Muscle of arm (tissue), 12 donors: ENCODE measurements around the gene ITGB3. TPM values are rescaled to one million over a fixed set of nuclear protein-coding genes. Genes with fewer than 3 reads are reported as not detected.

Source experiments
- DNase-seq: peaks from one replicate; pipeline ENCODE4 v3.0.0-alpha.2; 2013
- polyA plus RNA-seq, 12 donors: library from polyadenylated mRNA; unstranded; fragments of 120-200 nt; gene quantifications; one replicate each; pipeline ENCODE4 v1.2.1, GENCODE V29; 2013; ENCODE audit not compliant: insufficient read length in 12 of 12

ITGB3 gene
- polyA plus RNA-seq, 12 donors: 10.6 to 17.7 (median 14.0) TPM; not detected in 1

DNA sequence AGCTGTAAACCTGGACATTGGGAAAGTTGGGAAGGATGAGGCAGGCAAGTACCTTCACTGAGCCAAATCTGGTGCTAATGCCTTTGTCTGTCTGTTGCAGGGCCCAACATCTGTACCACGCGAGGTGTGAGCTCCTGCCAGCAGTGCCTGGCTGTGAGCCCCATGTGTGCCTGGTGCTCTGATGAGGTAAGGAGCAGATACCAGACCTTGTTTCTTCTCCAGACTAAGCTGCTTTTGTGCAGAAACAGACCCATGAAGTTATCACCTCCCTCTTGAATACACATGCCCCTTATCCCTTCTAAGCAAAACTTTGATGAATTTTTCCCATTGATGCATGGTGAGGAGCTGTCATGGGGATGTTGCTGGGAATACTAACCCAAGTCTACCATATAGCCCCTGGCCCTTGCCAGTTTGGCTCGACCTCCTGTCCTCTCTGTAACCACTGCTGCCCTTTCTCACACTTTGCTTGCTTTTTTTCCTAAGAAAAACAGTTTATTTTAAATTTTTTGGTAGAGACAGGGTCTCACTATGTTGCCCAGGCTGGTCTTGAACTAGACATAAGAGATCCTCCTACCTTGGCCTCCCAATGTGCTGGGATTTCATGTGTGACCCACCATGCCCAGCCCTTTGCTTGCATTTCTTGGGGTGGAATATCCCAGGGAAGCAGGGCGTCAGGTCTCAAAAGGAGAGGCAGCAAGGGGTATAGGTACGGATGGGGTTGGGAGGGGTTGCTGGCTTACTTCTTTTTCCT lies 20.9 kb downstream of the ITGB3 start:
- no peak for DNase-seq

- peak; percentile 94 for DNase-seq
Measured at GRCh38 chr17:47275245-47275984, 21.8 kb downstream of the ITGB3 start.

DNA sequence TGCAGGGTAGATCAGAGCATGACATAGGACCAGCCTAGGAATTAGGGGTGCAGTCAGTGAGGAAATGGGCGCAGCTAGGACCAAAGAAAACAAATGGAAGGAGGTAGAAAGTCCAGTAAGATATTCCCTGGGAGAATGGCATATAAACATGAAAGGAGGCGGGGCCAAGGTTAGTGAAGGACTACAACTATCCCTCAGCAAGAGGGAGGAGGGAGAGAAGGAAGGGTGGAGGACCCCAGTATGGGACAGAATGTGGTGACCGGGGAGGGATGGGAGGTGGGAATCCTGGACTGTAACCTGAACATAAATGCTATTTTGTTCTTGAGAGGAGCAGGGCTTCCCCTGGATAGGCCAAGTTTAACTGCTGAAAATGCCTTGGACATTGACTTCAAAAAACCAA lies 22.8 kb downstream of the ITGB3 start:
- DNase-seq: no peak

DNA sequence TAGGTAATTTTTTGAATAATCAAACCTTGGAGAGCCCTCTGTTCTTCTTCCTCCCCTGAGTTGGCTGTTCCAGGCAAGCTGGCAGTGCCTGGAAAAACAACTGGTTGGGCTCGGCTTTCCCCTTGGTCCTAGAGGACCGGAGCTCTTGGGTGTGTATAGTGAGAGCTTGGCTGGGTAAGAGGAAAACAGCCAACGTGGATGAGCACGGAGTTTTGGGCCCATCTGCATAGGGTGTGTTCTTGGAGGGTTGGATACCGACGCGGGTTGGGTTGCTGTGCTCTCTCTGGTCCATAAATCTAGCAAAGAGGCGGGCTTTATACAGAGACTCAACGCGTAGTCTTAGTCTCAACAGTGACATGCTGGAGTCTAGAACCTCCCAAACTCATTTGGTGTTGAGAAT lies 23.2 kb downstream of the ITGB3 start:
- peak; percentile 84 for DNase-seq

DNA sequence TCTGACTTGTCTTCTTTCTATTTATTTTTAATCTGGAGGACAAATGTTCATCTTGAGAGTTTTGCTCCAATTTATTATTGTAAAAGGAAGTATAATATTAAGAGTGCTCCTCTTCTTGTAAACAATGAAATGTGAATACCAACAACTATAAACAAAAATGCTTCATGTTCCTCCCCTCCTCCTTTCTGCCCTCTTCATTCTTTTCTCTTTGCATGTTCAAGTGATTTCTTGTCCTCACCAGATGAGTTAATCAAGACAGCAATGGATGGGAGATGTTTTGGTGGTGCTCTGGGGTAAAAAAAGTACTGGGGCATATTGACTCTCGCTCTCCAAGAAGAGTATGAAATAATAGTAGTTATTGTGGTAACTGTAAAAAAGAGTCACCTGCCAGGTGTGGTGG lies 24.3 kb downstream of the ITGB3 start:
- no peak for DNase-seq

- no peak for DNase-seq
Measured at GRCh38 chr17:47278561-47278960, 24.9 kb downstream of the ITGB3 start.

DNA sequence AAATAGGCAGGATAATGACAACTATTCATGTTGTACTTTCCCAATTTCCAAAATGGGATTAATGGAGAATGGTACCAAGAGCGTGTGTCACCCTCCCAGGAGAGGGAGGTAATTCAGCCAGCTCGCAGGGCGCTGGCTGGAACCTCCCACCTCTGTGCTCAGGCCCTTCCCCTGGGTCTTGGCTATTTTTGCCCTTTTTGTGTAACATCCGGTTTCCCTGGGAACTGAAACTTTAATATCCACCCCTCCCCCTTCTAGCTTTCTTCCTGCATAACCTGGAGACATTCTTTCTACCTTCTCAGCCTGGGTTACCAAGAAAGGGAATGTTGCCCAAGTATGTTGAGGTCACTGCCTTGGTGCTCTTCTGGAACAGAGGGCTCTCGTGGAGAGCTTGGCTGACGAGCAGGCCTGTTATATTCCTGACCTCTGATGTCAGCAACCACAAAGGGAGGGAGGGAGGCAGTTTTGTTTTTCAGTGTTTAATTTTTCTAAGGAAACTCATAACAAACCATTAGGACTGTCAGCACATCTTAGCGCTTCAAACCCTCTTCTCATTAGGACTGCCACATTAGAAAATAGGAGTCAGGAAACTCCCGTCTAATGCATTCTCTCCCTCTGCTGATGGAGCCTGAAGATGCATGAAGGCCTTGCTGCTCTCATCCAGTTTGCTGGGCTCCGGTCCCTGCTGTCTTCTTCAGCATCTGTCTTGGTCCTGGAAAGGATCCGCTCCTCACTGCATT lies 25.6 kb downstream of the ITGB3 start:
- peak; percentile 45 for DNase-seq

DNA sequence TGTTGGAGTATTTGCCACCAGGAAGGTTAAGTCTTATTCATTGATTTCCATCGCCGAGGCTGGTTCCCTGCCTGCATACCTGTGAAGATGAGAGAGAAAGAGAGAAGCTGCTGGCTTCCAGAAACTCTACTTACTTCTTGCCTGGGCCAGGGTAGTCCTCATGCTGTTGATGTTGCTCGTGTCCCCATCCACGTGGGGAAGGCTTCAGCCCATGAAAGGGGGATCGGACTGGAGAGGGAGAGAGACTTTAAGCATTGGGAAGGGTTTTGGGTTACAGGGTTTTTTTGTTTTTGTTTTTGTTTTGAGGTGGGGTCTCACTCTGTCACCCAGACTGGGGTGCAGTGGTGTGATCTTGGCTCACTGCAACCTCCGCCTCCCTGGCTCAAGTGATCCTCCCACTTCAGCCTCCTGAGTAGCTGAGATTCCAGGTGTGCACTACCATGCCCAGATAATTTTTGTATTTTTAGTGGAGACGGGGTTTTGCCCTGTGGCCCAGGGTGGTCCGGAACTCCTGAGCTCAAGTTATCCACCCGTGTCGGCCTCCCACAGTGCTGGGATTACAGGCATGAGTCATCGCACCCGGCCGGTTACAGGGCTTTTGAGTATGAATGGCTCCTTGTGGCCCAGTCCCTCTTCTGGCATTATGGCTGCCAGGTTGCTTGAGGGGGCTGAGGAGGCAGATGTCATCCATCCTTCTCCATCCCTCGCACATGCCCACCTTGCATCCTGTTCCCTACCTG lies 26.6 kb downstream of the ITGB3 start:
- DNase-seq: no peak

DNA sequence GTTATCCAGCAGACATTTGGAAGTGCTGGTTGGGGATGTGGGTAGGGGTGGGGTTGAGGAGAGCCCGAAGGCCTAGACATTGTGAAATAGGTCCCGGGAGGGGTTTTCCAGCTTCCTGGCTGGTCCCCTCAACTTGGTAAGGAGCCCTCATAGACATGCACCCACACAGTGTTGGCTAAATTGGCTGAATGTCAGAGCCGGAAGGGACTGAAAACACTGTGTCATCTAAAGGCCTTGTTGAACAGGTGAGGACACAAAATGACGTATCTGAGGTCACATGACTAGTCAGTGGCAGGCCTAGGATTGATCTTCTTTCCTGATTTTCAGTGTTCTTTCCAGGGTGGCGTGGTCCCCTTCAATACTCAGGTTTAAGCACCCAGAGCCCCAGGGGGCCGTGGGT lies 27.6 kb downstream of the ITGB3 start:
- no peak for DNase-seq

- no peak for DNase-seq
Measured at GRCh38 chr17:47285003-47285402, 31.4 kb downstream of the ITGB3 start.

DNA sequence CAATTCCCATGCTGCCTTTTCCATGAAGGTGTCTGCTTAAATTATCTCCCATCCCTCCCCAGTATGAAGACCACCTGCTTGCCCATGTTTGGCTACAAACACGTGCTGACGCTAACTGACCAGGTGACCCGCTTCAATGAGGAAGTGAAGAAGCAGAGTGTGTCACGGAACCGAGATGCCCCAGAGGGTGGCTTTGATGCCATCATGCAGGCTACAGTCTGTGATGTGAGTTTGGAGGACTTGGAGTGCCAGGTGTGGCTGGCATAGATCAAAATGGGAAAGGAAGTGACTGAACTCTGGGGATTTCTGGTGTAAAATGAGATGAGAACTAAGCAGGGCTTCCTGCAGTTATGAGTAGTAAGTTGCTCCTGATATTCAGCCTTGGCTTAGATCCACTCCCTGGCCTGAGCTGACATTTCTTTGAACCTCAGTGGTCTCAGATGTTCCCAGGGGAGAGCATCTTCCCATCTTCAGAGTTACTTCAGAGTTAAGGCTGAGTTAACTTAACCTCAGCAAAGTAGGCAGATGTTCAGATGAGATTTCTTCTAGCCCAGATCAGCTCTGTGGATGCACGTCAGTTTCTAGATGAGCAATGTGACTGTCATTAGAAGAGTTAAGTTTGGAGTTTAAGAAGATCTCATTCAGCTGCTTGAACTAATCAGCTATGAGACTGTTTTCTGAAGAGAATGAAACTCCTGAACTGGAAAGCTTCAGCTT lies 32.7 kb downstream of the ITGB3 start:
- no peak for DNase-seq

- no peak for DNase-seq
Measured at GRCh38 chr17:47287068-47287467, 33.4 kb downstream of the ITGB3 start.

DNA sequence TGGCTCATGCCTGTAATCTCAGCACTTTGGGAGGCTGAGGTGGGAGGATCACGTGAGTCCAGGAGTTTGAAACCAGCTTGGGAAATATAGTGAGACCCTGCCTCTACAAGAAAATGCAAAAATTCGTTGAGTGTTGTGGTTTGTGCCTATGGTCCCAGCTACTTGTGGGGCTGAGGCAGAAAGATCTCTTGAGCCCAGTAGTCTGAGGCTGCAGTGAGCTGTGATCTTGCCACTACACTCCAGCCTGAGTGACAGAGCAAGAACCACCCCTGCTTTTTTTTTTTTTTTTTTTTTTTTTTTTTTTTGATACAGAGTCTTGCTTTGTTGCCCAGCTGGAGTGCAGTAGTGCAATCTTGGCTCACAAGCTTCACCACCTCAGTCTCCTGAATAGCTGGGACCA lies 34.0 kb downstream of the ITGB3 start:
- DNase-seq: no peak

GRCh38 chr17:47288531-47289116 lies 35.0 kb downstream of the ITGB3 start:
- no peak for DNase-seq

DNA sequence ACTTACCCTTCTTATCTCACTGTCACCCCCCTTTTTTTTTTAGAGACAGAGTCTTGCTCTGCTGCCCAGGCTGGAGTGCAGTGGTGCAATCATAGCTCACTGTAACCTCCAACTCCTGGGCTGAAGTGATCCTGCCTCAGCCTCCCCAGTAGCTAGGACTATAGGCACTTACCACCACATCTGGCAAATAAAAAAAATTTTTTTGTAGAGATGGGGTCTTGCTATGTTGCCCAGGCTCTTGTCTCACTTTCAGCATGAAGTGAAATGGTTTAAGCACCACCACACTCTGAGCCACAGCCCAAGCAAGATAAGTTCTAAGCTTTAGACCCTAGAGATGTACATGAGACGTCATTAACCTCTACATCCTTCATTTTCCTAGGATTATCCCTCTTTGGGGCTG lies 35.7 kb downstream of the ITGB3 start:
- DNase-seq: no peak

DNA sequence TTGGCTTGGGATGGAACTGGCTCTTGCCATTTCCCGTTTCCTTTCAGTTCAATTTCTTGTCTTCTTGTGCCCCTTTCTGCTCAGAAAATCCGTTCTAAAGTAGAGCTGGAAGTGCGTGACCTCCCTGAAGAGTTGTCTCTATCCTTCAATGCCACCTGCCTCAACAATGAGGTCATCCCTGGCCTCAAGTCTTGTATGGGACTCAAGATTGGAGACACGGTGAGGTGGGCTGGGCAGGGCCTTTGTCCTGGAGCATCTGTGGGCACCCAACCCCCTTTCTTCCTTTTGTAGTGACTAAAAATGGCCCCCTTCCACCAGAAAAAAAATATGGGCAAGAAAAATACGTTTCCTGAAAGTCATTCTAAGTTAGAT lies 37.2 kb downstream of the ITGB3 start:
- no peak for DNase-seq

DNA sequence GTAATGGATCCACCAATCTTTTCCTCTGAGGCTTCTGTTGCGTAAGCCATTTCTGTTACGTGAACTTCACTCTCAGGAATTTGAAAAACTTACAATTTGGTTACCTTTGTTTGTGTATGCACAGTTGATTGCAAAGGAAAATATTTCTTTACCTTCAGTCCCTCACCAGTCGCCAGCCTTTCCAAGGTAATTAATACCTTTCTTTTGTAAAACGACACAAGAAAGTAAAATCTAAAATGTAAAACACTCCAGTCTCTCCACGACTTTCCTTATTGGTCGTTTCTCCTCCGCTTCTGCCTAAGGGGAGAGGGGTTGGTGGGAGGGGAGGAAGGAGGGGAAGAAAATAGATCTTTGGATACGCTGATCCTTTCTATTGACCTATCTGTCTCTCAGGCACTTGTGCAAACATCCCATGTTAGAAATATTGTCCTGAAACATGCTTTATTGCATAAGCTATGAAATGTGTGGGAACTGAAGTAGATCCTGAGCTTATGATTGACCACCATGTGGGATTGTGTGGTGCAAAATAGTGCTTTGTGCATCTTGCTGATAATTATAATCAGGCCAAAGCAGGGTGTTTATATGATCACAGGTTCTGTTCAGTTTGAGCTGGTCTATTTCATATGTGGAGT lies 37.7 kb downstream of the ITGB3 start:
- DNase-seq: no peak

- no peak for DNase-seq
Measured at GRCh38 chr17:47292206-47292605, 38.6 kb downstream of the ITGB3 start.

GRCh38 chr17:47295037-47295873 lies 41.6 kb downstream of the ITGB3 start:
- DNase-seq: no peak

DNA sequence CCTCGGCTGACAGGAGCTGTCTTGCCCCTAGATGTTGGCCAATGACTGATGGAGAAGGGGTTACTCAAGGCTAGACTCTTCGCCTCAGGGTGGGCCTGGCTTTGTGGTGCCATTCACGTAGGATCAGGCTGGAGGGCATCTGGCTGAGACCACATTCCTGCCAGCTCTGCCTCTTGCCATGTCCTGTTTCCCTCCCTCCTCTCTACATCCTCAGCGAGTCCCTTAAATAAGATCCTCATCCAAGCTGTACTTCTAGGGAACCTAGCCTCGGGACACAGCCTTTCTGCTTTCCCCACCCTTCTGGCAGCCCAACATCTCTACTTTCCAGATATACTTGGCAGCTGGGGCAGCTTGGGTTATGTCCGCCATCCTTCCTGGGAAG lies 42.2 kb downstream of the ITGB3 start:
- DNase-seq: no peak
